Measurements from ENCODE around the gene VIPAS39.
"Not testable (repeated sequence)": the region's sequence is repeated elsewhere in the genome, so short reads cannot be mapped to it uniquely, and the experiment has no call there.

The VIPAS39 gene

DNA sequence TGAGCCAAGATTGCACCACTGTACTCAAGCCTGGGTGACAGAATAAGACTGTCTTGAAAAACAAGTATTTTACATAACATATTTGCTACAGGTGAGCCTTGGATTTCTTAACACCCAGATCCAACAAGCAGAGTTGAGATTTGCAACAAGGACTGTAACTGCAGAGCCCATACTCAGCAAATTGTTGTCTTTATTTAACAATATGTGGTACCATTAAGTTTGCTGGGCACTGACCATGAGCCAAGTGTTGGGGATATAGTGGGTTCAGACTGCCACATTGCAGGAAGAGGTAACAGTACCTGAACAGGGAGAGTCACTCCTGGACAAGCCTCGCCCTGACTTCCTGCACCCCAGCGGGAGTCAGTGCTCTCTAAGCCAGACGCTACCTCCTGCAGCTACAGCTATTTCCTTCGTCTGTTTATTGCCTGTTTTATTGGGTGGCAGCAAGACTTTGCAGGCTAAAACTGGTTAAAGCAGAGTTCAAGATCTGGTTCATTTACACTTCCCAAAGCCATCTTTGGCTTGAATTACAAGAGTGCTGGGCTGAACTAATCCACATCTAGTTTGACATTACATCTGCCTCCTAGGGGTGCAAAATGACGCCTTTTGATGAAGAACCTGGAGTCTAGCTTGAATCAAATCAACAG is 12.9 kb upstream of the VIPAS39 start:
- DNase-seq (ENCODE audit: low read depth in 2 of 2): no peak

GRCh38 chr14:77469539-77469938 is 12.1 kb upstream of the VIPAS39 start:
- DNase-seq (ENCODE audit: low read depth in 2 of 2): no peak

- DNase-seq (ENCODE audit: low read depth in 2 of 2): no peak
Observed at GRCh38 chr14:77469067-77469505, 11.7 kb upstream of the VIPAS39 start.

DNA sequence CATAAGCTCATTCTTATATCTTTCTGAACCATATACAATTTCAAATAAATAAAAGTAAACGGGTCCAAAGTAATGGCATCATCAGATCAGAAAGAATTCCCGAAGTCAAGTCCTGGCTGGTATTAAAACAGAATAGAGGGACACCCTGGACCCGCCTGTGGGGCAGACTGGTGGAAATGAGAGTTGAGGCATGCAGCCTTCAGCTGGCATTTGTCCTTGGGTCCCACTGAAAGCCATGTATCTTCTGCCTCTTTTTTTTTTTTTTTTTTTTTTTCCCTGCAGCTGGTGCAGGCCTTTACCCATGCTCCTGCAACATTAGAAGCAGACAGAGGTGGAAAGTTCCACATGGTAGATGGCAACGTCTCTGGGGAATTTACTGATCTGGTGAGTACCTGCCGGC is 10.4 kb upstream of the VIPAS39 start:
- no peak for DNase-seq (ENCODE audit: low read depth in 2 of 2)

DNA sequence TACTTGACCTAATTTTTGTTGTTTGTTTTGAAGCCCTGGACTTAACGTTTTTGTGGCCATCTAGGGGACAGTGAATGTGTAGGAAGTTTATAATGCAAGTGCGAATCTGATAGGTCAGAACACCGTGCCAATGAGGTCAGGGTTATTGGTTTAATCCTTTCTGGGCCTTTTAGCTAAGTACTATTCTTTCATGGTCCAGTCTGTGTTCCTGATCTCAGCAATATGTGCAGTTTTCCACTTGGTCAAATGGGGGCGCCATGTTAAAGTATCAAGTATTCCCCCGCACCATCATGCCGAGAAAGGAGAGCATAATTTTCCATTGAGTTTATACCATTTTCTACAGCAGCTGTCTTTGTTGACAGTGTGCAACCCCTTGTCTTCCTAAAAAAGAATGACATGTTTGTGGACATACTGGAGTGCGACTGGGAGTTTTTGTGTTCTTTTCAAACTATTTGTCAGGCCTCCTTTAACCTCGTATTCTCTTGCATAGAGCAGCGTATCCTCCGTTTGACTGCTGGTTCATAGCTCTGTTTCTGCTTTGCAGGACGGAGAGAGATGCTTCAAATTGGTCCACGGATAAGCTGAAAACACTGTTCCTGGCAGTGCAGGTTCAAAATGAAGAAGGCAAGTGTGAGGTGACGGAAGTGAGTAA is 1.8 kb upstream of the VIPAS39 start:
- DNase-seq (ENCODE audit: low read depth in 2 of 2): peak; percentile 15 to 26

DNA sequence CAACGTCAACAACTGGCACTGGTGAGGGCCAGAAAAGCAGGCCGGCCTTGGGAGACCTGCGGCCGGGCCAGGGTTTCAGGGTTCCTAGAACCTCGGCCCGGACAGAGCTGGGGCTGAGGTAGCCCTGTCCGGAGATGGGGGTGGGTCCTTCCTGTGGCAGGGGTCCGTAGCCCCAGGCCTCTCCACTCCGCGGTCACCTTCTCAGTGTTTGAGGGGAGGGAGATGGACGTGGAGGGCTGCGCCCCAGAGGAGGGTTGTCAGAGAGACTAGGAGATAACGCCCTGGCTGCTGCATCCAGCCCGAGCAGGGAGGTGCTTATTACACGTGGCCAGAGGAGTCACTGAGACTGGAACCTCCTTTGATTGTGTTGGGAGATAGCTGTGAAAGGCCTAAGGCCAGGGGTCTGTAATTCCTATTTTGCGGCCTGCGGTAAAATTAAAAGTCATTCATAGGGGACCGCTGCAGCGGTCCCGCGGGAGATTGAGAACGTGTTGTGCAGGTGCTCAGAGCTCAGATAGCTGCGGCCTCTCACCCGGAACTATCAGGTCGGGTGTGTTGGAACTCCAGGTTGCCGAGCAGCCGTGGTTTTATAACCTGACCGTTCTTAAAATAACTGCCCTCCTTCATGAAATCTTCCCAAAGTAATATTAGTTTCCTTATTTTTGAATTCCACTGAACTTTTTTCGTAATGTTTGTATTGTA is 999 bp upstream of the VIPAS39 start:
- DNase-seq (ENCODE audit: low read depth in 2 of 2): peak; percentile 1 to 4

DNA sequence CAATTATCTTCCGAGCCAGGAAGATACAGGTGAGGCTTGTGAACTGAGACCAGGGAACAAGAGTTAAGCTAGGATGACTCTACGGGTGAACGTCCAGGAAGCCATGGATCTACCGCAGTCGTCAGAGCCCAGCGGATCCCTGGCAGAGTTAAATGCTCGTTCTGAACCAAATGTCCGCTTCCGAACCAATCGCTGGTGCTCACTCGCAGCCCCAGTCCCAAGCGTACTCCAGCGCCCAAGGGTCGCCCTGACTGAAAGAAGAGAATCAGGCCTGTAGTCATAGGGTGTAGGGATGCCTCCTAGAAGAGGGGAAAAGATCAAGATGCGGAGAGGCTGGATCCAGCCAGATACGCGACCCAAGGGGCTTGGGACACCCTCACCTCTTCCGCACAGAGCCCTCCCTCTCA is 283 bp downstream of the VIPAS39 start:
- DNase-seq (ENCODE audit: low read depth in 2 of 2): no peak

DNA sequence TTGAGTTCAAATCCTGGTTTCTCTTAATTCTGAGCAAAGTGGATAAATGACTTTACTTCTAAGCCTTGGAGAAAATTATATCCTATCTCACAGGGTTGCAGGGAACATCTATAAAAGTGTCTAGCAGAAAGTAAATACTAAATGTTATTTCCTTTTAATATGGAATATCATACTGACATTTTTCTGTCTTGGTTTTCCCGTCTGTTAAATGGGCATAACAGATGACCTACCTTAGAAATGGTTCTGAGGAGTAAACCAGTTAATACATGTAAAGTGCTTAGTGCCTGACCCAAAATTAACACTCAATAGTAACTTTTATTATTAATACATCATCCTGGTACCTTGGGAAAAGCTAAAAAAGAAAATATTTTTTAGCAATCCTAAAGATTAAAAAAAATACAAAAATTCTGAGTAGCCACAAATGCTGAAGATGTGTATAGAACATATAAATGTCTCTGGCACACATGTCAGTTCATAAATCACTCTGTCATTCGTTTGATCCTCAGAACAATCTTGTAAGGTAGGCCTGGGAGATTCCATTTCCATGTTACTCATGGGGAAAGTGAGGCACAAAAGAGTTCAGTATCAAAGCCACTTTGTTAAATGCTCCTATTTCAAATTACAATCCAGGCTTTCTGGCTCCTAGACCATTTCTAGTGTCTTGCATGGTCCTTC is 1.3 kb downstream of the VIPAS39 start:
- DNase-seq (ENCODE audit: low read depth in 2 of 2): no peak

DNA sequence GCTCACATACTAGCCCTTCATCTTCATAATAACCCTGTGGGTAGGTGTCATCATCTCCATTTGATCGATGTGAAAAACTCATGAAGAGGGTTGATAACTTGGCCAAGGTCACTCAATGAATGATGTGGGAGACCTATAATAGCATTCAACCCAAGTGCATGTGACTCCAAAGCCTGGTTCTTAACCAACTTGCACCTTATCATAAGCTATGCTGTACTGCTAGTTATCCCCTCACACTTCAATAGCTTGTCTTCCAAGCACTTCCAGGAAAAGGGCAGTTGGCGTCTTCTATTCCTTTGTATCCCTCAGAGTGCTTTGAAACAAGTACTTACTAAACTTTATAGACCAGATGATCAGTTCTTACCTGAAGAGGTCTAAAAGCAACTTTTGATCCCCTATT is 15.2 kb downstream of the VIPAS39 start:
- DNase-seq (ENCODE audit: low read depth in 2 of 2): no peak

- DNase-seq (ENCODE audit: low read depth in 2 of 2): no peak
Observed at GRCh38 chr14:77439861-77440260, 17.5 kb downstream of the VIPAS39 start.

- no peak for DNase-seq (ENCODE audit: low read depth in 2 of 2)
Observed at GRCh38 chr14:77438596-77438995, 18.8 kb downstream of the VIPAS39 start.

DNA sequence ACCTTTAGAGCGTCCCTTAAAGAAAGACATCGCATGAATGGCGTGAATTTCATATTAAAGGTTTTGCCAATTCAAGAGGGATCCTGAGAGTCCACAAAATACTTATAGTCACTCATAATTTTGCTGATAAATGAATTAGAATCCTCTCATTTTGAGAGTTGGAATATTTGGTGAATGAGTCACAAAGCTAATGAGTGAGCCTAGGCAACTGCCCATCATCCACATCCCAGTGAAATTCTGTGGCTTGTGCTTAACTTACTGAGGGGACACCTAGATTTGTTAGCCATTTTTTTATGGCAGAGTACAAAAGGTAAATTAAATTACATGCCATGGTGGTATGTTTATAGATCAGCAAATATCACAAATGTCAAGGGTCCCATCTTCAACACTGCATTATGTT is 21.4 kb downstream of the VIPAS39 start:
- no peak for DNase-seq (ENCODE audit: low read depth in 2 of 2)

GRCh38 chr14:77426396-77426795 is 31.0 kb downstream of the VIPAS39 start:
- no peak for DNase-seq (ENCODE audit: low read depth in 2 of 2)

GRCh38 chr14:77424862-77425261 is 32.5 kb downstream of the VIPAS39 start:
- DNase-seq (ENCODE audit: low read depth in 2 of 2): no peak

DNA sequence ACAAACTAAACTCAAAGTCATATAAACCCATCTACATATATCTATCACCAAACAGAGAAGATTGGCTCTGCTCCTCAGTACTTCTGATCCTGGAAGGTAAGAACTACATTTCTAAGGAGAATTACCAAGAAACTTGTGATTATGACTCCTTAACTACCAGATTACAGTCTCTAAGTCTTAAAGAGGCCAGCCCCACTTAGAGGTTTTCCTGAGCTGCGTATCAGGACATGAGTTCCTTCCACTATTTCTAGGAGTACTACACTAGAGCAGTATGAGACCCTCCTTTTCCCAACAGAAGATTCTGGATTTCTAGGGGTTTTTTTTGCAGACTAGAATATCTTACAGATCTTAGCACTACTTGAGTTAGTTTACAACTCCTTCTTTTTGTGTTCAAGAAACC is 34.0 kb downstream of the VIPAS39 start, which contains the start of gene NOXRED1:
Gene NOXRED1, minus strand, starts transcription at position 101 of the 400 bp plus-strand sequence. CDS start 634 bp downstream, outside the sequence.
- DNase-seq (ENCODE audit: low read depth in 2 of 2): no peak

- no peak for DNase-seq (ENCODE audit: low read depth in 2 of 2)
Observed at GRCh38 chr14:77421201-77421600, 36.2 kb downstream of the VIPAS39 start.

DNA sequence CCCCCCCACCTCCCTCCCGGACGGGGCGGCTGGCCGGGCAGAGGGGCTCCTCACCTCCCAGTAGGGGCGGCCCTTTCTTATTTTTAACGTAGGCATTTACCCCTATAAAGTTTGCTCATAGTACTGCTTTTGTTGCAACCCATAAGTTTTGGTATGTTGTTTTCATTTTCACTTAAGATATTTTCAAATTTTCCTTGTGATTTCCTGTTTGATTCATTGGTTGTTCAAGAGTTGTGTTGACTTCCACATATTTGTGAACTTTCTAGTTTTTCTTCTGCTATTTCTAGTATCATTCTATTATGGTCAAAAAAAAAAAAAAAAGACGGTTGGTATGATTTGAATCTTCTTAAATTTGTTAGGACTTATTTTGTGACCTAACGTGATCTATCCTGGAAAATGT is 40.6 kb downstream of the VIPAS39 start:
- DNase-seq (ENCODE audit: low read depth in 2 of 2): no peak

- DNase-seq (ENCODE audit: low read depth in 2 of 2): not testable (repeated sequence)
Observed at GRCh38 chr14:77416098-77416497, 41.3 kb downstream of the VIPAS39 start.

GRCh38 chr14:77415403-77416030 is 41.9 kb downstream of the VIPAS39 start:
- not testable (repeated sequence) for DNase-seq (ENCODE audit: low read depth in 2 of 2)

DNA sequence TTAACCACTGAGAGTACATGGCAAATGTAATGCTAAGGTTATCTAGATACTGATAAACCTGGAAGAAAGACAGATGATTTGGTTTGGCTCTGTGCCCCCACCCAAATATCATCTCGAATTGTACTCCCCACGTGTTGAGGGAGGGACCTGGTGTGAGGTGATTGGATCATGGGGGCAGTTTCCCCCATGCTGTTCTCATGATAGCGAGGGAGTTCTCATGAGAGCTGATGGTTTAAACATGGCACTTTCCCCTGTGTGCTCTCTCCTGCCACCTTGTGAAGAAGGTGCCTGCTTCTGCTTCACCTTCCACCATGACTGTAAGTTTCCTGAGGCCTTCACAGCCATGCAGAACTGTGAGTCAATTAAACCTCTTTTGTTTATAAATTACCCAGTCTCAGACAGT is 48.3 kb downstream of the VIPAS39 start:
- DNase-seq (ENCODE audit: low read depth in 2 of 2): no peak

- no peak for DNase-seq (ENCODE audit: low read depth in 2 of 2)
Observed at GRCh38 chr14:77407158-77407557, 50.2 kb downstream of the VIPAS39 start.

DNA sequence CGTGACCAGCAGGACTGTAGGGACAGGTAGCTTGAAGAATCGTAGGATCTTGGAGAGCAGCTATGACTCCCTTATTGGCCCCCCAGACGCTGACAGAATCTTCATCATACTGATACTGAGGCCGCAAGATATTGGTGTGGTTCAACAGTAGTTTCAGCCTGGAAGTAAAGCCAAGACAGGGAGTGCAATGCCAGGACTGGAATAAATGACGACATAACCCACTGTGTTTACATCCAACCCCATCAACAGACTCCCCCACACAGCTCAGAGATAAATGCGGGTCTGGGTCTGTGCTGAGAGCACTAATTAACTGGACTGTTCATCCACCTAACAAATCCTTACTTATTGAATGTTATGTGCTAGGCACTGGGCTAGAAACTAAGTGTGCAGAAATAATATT is 50.7 kb downstream of the VIPAS39 start:
- no peak for DNase-seq (ENCODE audit: low read depth in 2 of 2)

All from stimulated activated CD8-positive, alpha-beta memory T cell treated with anti-CD3 and anti-CD28 coated beads, Interleukin-7, amount 100 ng/mL, for 1 hour (primary cell).